H9 (cell line): ENCODE data around the gene CNDP1. TPM values are rescaled to one million over a fixed set of nuclear protein-coding genes. Genes with fewer than 3 reads are reported as not detected.

Source experiments
- DNase-seq: peaks from one replicate; pipeline ENCODE4 v3.0.0-alpha.2; 2017
- H2AFZ ChIP-seq: one replicate; pipeline ENCODE4 v1.6.1; 2013; ENCODE audit warnings: mild to moderate bottlenecking, low read length, control low read depth, moderate library complexity
- H2AK5ac ChIP-seq: 2 replicates; pipeline ENCODE4 v1.6.1; 2013; ENCODE audit warnings: low read length, control low read depth, mixed read lengths; ENCODE audit not compliant: insufficient read length
- H2BK120ac ChIP-seq: one replicate; pipeline ENCODE4 v1.6.1; 2013; ENCODE audit warnings: low read depth, mild to moderate bottlenecking, low read length, control low read depth, inconsistent platforms; ENCODE audit not compliant: poor library complexity, severe bottlenecking
- H2BK12ac ChIP-seq: 2 replicates; pipeline ENCODE4 v1.6.1; 2013; ENCODE audit warnings: low read length, control low read depth, mixed read lengths, low read depth; ENCODE audit not compliant: insufficient read length
- H2BK15ac ChIP-seq: 2 replicates; pipeline ENCODE4 v1.6.1; 2013; ENCODE audit warnings: low read depth, low read length, control low read depth
- H2BK20ac ChIP-seq: one replicate; pipeline ENCODE4 v1.6.1; 2013; ENCODE audit warnings: low read depth, mild to moderate bottlenecking, low read length, control low read depth, inconsistent platforms; ENCODE audit not compliant: poor library complexity, severe bottlenecking
- H2BK5ac ChIP-seq: 2 replicates; pipeline ENCODE4 v1.6.1; 2013; ENCODE audit warnings: low read length, control low read depth, mixed read lengths; ENCODE audit not compliant: insufficient read length
- H3K14ac ChIP-seq: 2 replicates; pipeline ENCODE4 v1.6.1; 2013; ENCODE audit warnings: low read length, control low read depth; ENCODE audit not compliant: insufficient read depth
- H3K18ac ChIP-seq: 2 replicates; pipeline ENCODE4 v1.6.1; 2013; ENCODE audit warnings: low read depth, mild to moderate bottlenecking, mixed read lengths, low read length, control low read depth; ENCODE audit not compliant: insufficient read length
- H3K23ac ChIP-seq: 2 replicates; pipeline ENCODE4 v1.6.1; 2013; ENCODE audit warnings: low read length, control low read depth, mixed read lengths, low read depth; ENCODE audit not compliant: insufficient read length
- H3K23me2 ChIP-seq: 2 replicates; pipeline ENCODE4 v1.6.1; 2013; ENCODE audit warnings: low read depth, mild to moderate bottlenecking, mixed read lengths, low read length, control low read depth; ENCODE audit not compliant: insufficient read length, poor library complexity, severe bottlenecking
- H3K27ac ChIP-seq: 2 replicates; pipeline ENCODE4 v1.5.1; 2013; ENCODE audit warnings: low read length, control low read depth, mixed read lengths, low read depth; ENCODE audit not compliant: insufficient read length
- H3K27me3 ChIP-seq: 2 replicates; pipeline ENCODE4 v1.6.1; 2013; ENCODE audit warnings: low read length, control low read depth, inconsistent platforms; ENCODE audit not compliant: insufficient read depth
- H3K4ac ChIP-seq: 2 replicates; pipeline ENCODE4 v1.6.1; 2013; ENCODE audit warnings: low read depth, mild to moderate bottlenecking, control low read depth, inconsistent platforms, low read length, moderate library complexity
- H3K4me1 ChIP-seq: 2 replicates; pipeline ENCODE4 v1.6.1; 2013; ENCODE audit warnings: low read length, control low read depth, inconsistent platforms; ENCODE audit not compliant: insufficient read depth
- H3K4me2 ChIP-seq: 2 replicates; pipeline ENCODE4 v1.6.1; 2013; ENCODE audit warnings: low read length, control low read depth, mixed read lengths; ENCODE audit not compliant: insufficient read length, insufficient read depth
- H3K56ac ChIP-seq: 2 replicates; pipeline ENCODE4 v1.6.1; 2013; ENCODE audit warnings: low read depth, mild to moderate bottlenecking, mixed read lengths, low read length, control low read depth; ENCODE audit not compliant: insufficient read length
- H3K79me1 ChIP-seq: 2 replicates; pipeline ENCODE4 v1.6.1; 2013; ENCODE audit warnings: low read depth, mild to moderate bottlenecking, moderate library complexity, low read length, control low read depth, inconsistent platforms; ENCODE audit not compliant: insufficient read depth, poor library complexity, severe bottlenecking
- H3K79me2 ChIP-seq: 2 replicates; pipeline ENCODE4 v1.6.1; 2013; ENCODE audit warnings: low read length, control low read depth, inconsistent platforms; ENCODE audit not compliant: insufficient read depth
- H3K9ac ChIP-seq: 2 replicates; pipeline ENCODE4 v1.6.1; 2013; ENCODE audit warnings: low read length, control low read depth, mixed read lengths; ENCODE audit not compliant: insufficient read length; ENCODE audit errors: extremely low read depth
- H3K9me3 ChIP-seq: one replicate; pipeline ENCODE4 v1.6.1; 2013; ENCODE audit warnings: low read depth, low read length, inconsistent platforms; ENCODE audit not compliant: control insufficient read depth
- H3T11ph ChIP-seq: one replicate; pipeline ENCODE4 v1.6.1; 2013; ENCODE audit warnings: mild to moderate bottlenecking, low read length, control low read depth, inconsistent platforms
- H4K20me1 ChIP-seq: one replicate; pipeline ENCODE4 v1.6.1; 2013; ENCODE audit not compliant: control insufficient read depth, insufficient read length, insufficient read depth
- H4K5ac ChIP-seq: 2 replicates; pipeline ENCODE4 v1.6.1; 2013; ENCODE audit warnings: low read depth, mild to moderate bottlenecking, mixed read lengths, low read length, control low read depth; ENCODE audit not compliant: insufficient read length
- H4K8ac ChIP-seq: replicated peaks from 2 replicates; pipeline ENCODE4 v1.6.1; 2013; ENCODE audit warnings: low read length, control low read depth, mixed read lengths, low read depth; ENCODE audit not compliant: insufficient read length
- H4K91ac ChIP-seq: 2 replicates; pipeline ENCODE4 v1.6.1; 2013; ENCODE audit warnings: low read depth, mild to moderate bottlenecking, moderate library complexity, mixed read lengths, low read length, control low read depth; ENCODE audit not compliant: insufficient read length
- H3K27ac Mint-ChIP-seq, 3 experiments: 2 replicates in 2 of 3; 3 replicates in 1 of 3; pipeline ENCODE4 v1.8.0; 2020 to 2021; ENCODE audit warnings: mixed read lengths in 3 of 3, mild to moderate bottlenecking in 1 of 3, moderate library complexity in 1 of 3
- H3K27me3 Mint-ChIP-seq: 2 replicates; pipeline ENCODE4 v1.8.0; 2021; ENCODE audit warnings: low read depth, mild to moderate bottlenecking, moderate library complexity, mixed read lengths
- H3K36me3 Mint-ChIP-seq, 3 experiments: 2 replicates in 2 of 3; 3 replicates in 1 of 3; pipeline ENCODE4 v1.8.0; 2020 to 2021; ENCODE audit warnings: low read depth in 3 of 3, mixed read lengths in 3 of 3; ENCODE audit not compliant: insufficient read depth in 1 of 3
- H3K4me1 Mint-ChIP-seq, 2 experiments: 2 replicates each; pipeline ENCODE4 v1.8.0; 2020; ENCODE audit warnings: mixed read lengths in 2 of 2
- H3K4me3 Mint-ChIP-seq, 2 experiments: 2 replicates in 1 of 2; 3 replicates in 1 of 2; pipeline ENCODE4 v1.8.0; 2020 to 2021; ENCODE audit warnings: mild to moderate bottlenecking in 2 of 2, mixed read lengths in 2 of 2, moderate library complexity in 1 of 2
- H3K9me3 Mint-ChIP-seq, 2 experiments: 2 replicates in 1 of 2; 3 replicates in 1 of 2; pipeline ENCODE4 v1.8.0; 2020; ENCODE audit warnings: mild to moderate bottlenecking in 2 of 2, mixed read lengths in 2 of 2, moderate library complexity in 1 of 2
- WGBS: extraction: QIAGEN DNeasy Blood & Tissue Kit; methylation state at CpG from one replicate; pipeline ENCODE4 v1.1.7; 2013; ENCODE audit warnings: missing lambda C conversion rate, low lambda C conversion rate, mixed read lengths; ENCODE audit not compliant: insufficient read length; ENCODE audit errors: extremely low coverage; 5-methylcytosine and 5-hydroxymethylcytosine counted together
- total RNA-seq: library from RNA; stranded (reverse); gene quantifications from 2 replicates; pipeline ENCODE4 v1.2.1, GENCODE V29; 2021
- TF ChIP-seq, protein P1 (sequence below): fragments of 200-600 bp; sonication (generic); conservative IDR thresholded peaks from 3 replicates; pipeline ENCODE4 v1.8.0; 2021; ENCODE audit warnings: antibody characterized with exemption, mild to moderate bottlenecking

The CNDP1 gene
- total RNA-seq, 1 experiment from 2014 or later, result not detected

DNA sequence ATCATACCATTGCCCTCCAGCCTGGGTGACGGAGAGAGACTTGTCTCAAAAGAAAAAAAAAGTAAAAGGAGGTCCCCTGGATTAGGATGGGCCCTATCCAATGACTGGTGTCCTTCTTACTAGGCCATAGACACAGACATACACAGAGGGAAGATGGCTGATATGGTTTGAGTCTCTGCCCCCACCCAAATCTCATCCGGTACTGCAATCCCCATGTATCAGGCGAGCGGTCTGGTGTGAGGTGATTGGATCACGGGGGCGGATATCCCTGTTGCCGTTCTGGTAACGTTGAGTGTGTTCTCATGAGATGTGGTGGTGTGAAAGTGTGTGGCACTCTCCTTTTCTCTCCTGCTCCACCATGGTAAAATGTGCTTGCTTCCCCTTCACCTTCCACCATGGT lies 45.9 kb upstream of the CNDP1 start:
- Histone ChIP-seq H3T11ph (no peak overlapping the region), H2AK5ac (no peak overlapping the region), H3K79me2 (no peaks in the 10 kb centered on the region; the same call in 1 of the 2 replicates), H3K14ac (no peak overlapping the region), H2AFZ (no peak overlapping the region), H3K23ac (no peak overlapping the region), H2BK12ac (no peak overlapping the region), H3K4me1 (no peaks in the 10 kb centered on the region), H3K4me2 (no peak overlapping the region), H3K9me3 (no peaks in the 10 kb centered on the region), H4K8ac (no peak overlapping the region), H4K91ac (no peak overlapping the region), H3K18ac (no peak overlapping the region), H3K79me1 (no peaks in the 10 kb centered on the region), H3K27me3 (no peaks in the 10 kb centered on the region), H3K23me2 (no peaks in the 10 kb centered on the region), H4K5ac (no peak overlapping the region), H2BK5ac (no peak overlapping the region), H2BK15ac (no peak overlapping the region), H2BK20ac (no peak overlapping the region), H3K9ac (no peak overlapping the region), H2BK120ac (no peak overlapping the region), H4K20me1 (no peaks in the 10 kb centered on the region), H3K56ac (no peak overlapping the region), H3K27ac (no peak overlapping the region), H3K4ac (no peak overlapping the region)
- DNase-seq, result no peak
- TF ChIP-seq, protein P1, sequence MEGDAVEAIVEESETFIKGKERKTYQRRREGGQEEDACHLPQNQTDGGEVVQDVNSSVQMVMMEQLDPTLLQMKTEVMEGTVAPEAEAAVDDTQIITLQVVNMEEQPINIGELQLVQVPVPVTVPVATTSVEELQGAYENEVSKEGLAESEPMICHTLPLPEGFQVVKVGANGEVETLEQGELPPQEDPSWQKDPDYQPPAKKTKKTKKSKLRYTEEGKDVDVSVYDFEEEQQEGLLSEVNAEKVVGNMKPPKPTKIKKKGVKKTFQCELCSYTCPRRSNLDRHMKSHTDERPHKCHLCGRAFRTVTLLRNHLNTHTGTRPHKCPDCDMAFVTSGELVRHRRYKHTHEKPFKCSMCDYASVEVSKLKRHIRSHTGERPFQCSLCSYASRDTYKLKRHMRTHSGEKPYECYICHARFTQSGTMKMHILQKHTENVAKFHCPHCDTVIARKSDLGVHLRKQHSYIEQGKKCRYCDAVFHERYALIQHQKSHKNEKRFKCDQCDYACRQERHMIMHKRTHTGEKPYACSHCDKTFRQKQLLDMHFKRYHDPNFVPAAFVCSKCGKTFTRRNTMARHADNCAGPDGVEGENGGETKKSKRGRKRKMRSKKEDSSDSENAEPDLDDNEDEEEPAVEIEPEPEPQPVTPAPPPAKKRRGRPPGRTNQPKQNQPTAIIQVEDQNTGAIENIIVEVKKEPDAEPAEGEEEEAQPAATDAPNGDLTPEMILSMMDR, result no peak
- Mint-ChIP-seq H3K27me3 (0 out of 2 replicates have a peak, but pooled peaks cover 1% of the 10 kb centered on the region), H3K36me3 (no peaks in the 10 kb centered on the region; a peak in 1 of 7 replicates), H3K9me3 (peaks cover 2 to 4% of the 10 kb centered on the region in 2 experiments; a peak in 2 of 5 replicates), H3K4me1 (peaks cover 0 to 2% of the 10 kb centered on the region in 2 experiments; a peak in 2 of 4 replicates), H3K27ac (no peak overlapping the region), H3K4me3 (no peak overlapping the region)
- no CpG with 5 or more reads among the region's 8 CpGs for WGBS
